HG03457 (cell line): Measurements from ENCODE around the gene ACTG1.

Experiments
- ATAC-seq: cut with Tn5 transposase; IDR thresholded peaks from one replicate; pipeline ENCODE4 v1.9.1; 2021; ENCODE audit warnings: moderate number of reproducible peaks; ENCODE audit not compliant: unreplicated experiment

The ACTG1 gene

GRCh38 chr17:81512562-81513371 lies at the start of gene ACTG1:
Gene ACTG1, minus strand, starts transcription at chr17:81512799. Its CDS starts 445 bp downstream, at chr17:81512354.
- peak; percentile 25 for ATAC-seq

GRCh38 chr17:81561494-81561885 lies 48.9 kb upstream of the ACTG1 start:
- ATAC-seq = no peak

GRCh38 chr17:81558941-81559806 lies 46.6 kb upstream of the ACTG1 start:
- no peak for ATAC-seq

GRCh38 chr17:81558115-81558468 lies 45.5 kb upstream of the ACTG1 start:
- no peak for ATAC-seq

GRCh38 chr17:81557276-81558114 lies 44.9 kb upstream of the ACTG1 start:
- no peak for ATAC-seq

GRCh38 chr17:81556863-81557262 lies 44.3 kb upstream of the ACTG1 start:
- ATAC-seq = no peak

- ATAC-seq = no peak
These were observed 43.6 kb upstream of the ACTG1 start for GRCh38 chr17:81556175-81556691.

- ATAC-seq = no peak
These were observed 41.1 kb upstream of the ACTG1 start for GRCh38 chr17:81553616-81554181.

GRCh38 chr17:81553018-81553615 lies 40.5 kb upstream of the ACTG1 start:
- ATAC-seq = no peak

- ATAC-seq = no peak
These were observed 39.8 kb upstream of the ACTG1 start, which contains the start of gene FAAP100 for GRCh38 chr17:81552244-81553017. Gene FAAP100, minus strand, starts transcription at chr17:81552353. Its CDS starts 23 bp downstream, at chr17:81552330.

- no peak for ATAC-seq
These were observed 39.1 kb upstream of the ACTG1 start for GRCh38 chr17:81551458-81552243.

GRCh38 chr17:81550830-81551457 lies 38.3 kb upstream of the ACTG1 start:
- ATAC-seq = no peak

- no peak for ATAC-seq
These were observed 37.7 kb upstream of the ACTG1 start for GRCh38 chr17:81550285-81550684.

GRCh38 chr17:81549826-81550225 lies 37.2 kb upstream of the ACTG1 start:
- ATAC-seq = no peak

- no peak for ATAC-seq
These were observed 36.5 kb upstream of the ACTG1 start for GRCh38 chr17:81549031-81549557.

GRCh38 chr17:81547614-81547982 lies 35.0 kb upstream of the ACTG1 start:
- ATAC-seq = no peak

- no peak for ATAC-seq
These were observed 34.5 kb upstream of the ACTG1 start for GRCh38 chr17:81546906-81547613.
